ENCODE measurements around the gene TREML2. TPM values are rescaled to one million over a fixed set of nuclear protein-coding genes. Genes with fewer than 3 reads are reported as not detected.
A peak's percentile ranks its signal among the peaks of the same experiment; 100 is the strongest.
"Not testable (repeated sequence)": the region's sequence is repeated elsewhere in the genome, so short reads cannot be mapped to it uniquely, and the experiment has no call there.

Gene TREML2
- total RNA-seq, 1 experiment from 2014 or later, result not detected

- H3K27ac ChIP-seq (ENCODE audit: low read length), result no peak overlapping the region
- DNase-seq, result peak; percentile 44
- H3K4me1 ChIP-seq (ENCODE audit: insufficient read depth, low read length), result no peaks in the 10 kb centered on the region
- no peaks in the 10 kb centered on the region for H4K20me1 ChIP-seq (ENCODE audit: low read length)
- H3F3A ChIP-seq (ENCODE audit: low read length, unreplicated experiment), result no peaks in the 10 kb centered on the region
- H3K9me2 ChIP-seq (replicated peaks; ENCODE audit: low read length), result no peaks in the 10 kb centered on the region
- ChIA-PET CTCF (no interaction called here), POLR2A (ENCODE audit: unreplicated experiment) (no interaction called here)
- H3K36me3 ChIP-seq (ENCODE audit: low read depth, low read length), result no peaks in the 10 kb centered on the region
- H3K4me3 ChIP-seq (ENCODE audit: low read length), result no peak overlapping the region
- intact Hi-C loops (cut with micrococcal nuclease), result no loop called here
- H3K4me2 ChIP-seq (ENCODE audit: low read length), result no peak overlapping the region
- no peaks in the 10 kb centered on the region for H3K79me2 ChIP-seq (ENCODE audit: low read length)
- no peak overlapping the region for H3K9ac ChIP-seq (ENCODE audit: low read length)
- TF ChIP-seq EZH2phosphoT487 (IDR thresholded peaks at IDR 0.05; ENCODE audit: borderline replicate concordance, low read length) (no peak), CTCF (conservative IDR thresholded peaks at IDR 0.05; ENCODE audit: low read depth, low read length) (peak; percentile 57)
- peaks cover 35% of the 10 kb centered on the region for H3K27me3 ChIP-seq (ENCODE audit: low read length)
- BruUV-seq (replicated peaks), result no TSS peak
- peak; percentile 56 for ATAC-seq
- H3K9me3 ChIP-seq (ENCODE audit: low read length), result no peaks in the 10 kb centered on the region
- H2AFZ ChIP-seq (ENCODE audit: low read length), result no peak overlapping the region
Observed at GRCh38 chr6:41191569-41191968, 9.4 kb downstream of the TREML2 start.

- DNase-seq (no peak), ATAC-seq (no peak)
- ChIA-PET CTCF (no interaction called here), POLR2A (ENCODE audit: unreplicated experiment) (no interaction called here)
- Histone ChIP-seq H3K9me2 (replicated peaks; ENCODE audit: low read length) (no peaks in the 10 kb centered on the region), H3K4me2 (ENCODE audit: low read length) (no peak overlapping the region), H3K9ac (ENCODE audit: low read length) (no peak overlapping the region), H4K20me1 (ENCODE audit: low read length) (no peaks in the 10 kb centered on the region), H3F3A (ENCODE audit: low read length, unreplicated experiment) (no peaks in the 10 kb centered on the region), H3K4me3 (ENCODE audit: low read length) (no peak overlapping the region), H3K9me3 (ENCODE audit: low read length) (no peaks in the 10 kb centered on the region), H3K4me1 (ENCODE audit: insufficient read depth, low read length) (no peaks in the 10 kb centered on the region), H3K27ac (ENCODE audit: low read length) (no peak overlapping the region), H2AFZ (ENCODE audit: low read length) (no peak overlapping the region), H3K79me2 (ENCODE audit: low read length) (no peaks in the 10 kb centered on the region), H3K36me3 (ENCODE audit: low read depth, low read length) (no peaks in the 10 kb centered on the region), H3K27me3 (ENCODE audit: low read length) (peaks cover 35% of the 10 kb centered on the region)
- intact Hi-C loops (cut with micrococcal nuclease), result no loop called here
- TF ChIP-seq EZH2 (IDR thresholded peaks at IDR 0.05; ENCODE audit: low read length, unreplicated experiment), result no peak
- no peak for TF ChIP-seq CTCF (conservative IDR thresholded peaks at IDR 0.05; ENCODE audit: low read depth, low read length)
- no peak for TF ChIP-seq EZH2phosphoT487 (IDR thresholded peaks at IDR 0.05; ENCODE audit: borderline replicate concordance, low read length)
- no TSS peak for BruUV-seq (replicated peaks)
Observed at GRCh38 chr6:41190791-41191190, 10.2 kb downstream of the TREML2 start.

GRCh38 chr6:41189967-41190366, 11.0 kb downstream of the TREML2 start:
- H4K20me1 ChIP-seq (ENCODE audit: low read length), result no peaks in the 10 kb centered on the region
- ATAC-seq (no peak), DNase-seq (no peak)
- H3K79me2 ChIP-seq (ENCODE audit: low read length), result no peaks in the 10 kb centered on the region
- H2AFZ ChIP-seq (ENCODE audit: low read length), result no peak overlapping the region
- CTCF ChIA-PET, result no interaction called here
- no peak overlapping the region for H3K4me2 ChIP-seq (ENCODE audit: low read length)
- peaks cover 35% of the 10 kb centered on the region for H3K27me3 ChIP-seq (ENCODE audit: low read length)
- no peaks in the 10 kb centered on the region for H3K36me3 ChIP-seq (ENCODE audit: low read depth, low read length)
- H3K9me2 ChIP-seq (replicated peaks; ENCODE audit: low read length), result no peaks in the 10 kb centered on the region
- intact Hi-C loops (cut with micrococcal nuclease), result no loop called here
- H3K4me1 ChIP-seq (ENCODE audit: insufficient read depth, low read length), result no peaks in the 10 kb centered on the region
- POLR2A ChIA-PET (ENCODE audit: unreplicated experiment), result no interaction called here
- no peak overlapping the region for H3K9ac ChIP-seq (ENCODE audit: low read length)
- TF ChIP-seq EZH2 (IDR thresholded peaks at IDR 0.05; ENCODE audit: low read length, unreplicated experiment), result no peak
- no peak for TF ChIP-seq CTCF (conservative IDR thresholded peaks at IDR 0.05; ENCODE audit: low read depth, low read length)
- TF ChIP-seq EZH2phosphoT487 (IDR thresholded peaks at IDR 0.05; ENCODE audit: borderline replicate concordance, low read length), result no peak
- no TSS peak for BruUV-seq (replicated peaks)
- no peak overlapping the region for H3K27ac ChIP-seq (ENCODE audit: low read length)
- no peaks in the 10 kb centered on the region for H3K9me3 ChIP-seq (ENCODE audit: low read length)
- no peaks in the 10 kb centered on the region for H3F3A ChIP-seq (ENCODE audit: low read length, unreplicated experiment)
- no peak overlapping the region for H3K4me3 ChIP-seq (ENCODE audit: low read length)

GRCh38 chr6:41189046-41189445, 11.9 kb downstream of the TREML2 start:
- peaks cover 31% of the 10 kb centered on the region for H3K27me3 ChIP-seq (ENCODE audit: low read length)
- H3K4me2 ChIP-seq (ENCODE audit: low read length); BruUV-seq (replicated peaks); CTCF ChIA-PET; H3K9ac ChIP-seq (ENCODE audit: low read length); H3K4me3 ChIP-seq (ENCODE audit: low read length); H3F3A ChIP-seq (ENCODE audit: low read length, unreplicated experiment); H3K36me3 ChIP-seq (ENCODE audit: low read depth, low read length); intact Hi-C loops (cut with micrococcal nuclease); H3K27ac ChIP-seq (ENCODE audit: low read length); H3K4me1 ChIP-seq (ENCODE audit: insufficient read depth, low read length); POLR2A ChIA-PET (ENCODE audit: unreplicated experiment); H3K9me3 ChIP-seq (ENCODE audit: low read length); H2AFZ ChIP-seq (ENCODE audit: low read length); H3K79me2 ChIP-seq (ENCODE audit: low read length); ATAC-seq; H3K9me2 ChIP-seq (replicated peaks; ENCODE audit: low read length); H4K20me1 ChIP-seq (ENCODE audit: low read length); DNase-seq: not testable (repeated sequence)

All from PC-3 (cell line).